T-helper 9 cell (primary cell): Measurements from ENCODE around the gene KCNH6.

Experiments used
- DNase-seq: peaks from one replicate; pipeline ENCODE4 v3.0.0-alpha.2; 2020

KCNH6 gene

GRCh38 chr17:63511331-63511730, 11.8 kb upstream of the KCNH6 start:
- no peak for DNase-seq

GRCh38 chr17:63512388-63512787, 10.8 kb upstream of the KCNH6 start:
- DNase-seq: no peak

- DNase-seq: no peak
Measured at GRCh38 chr17:63512896-63513644, 10.1 kb upstream of the KCNH6 start.

GRCh38 chr17:63514477-63514876, 8.7 kb upstream of the KCNH6 start:
- DNase-seq: no peak

GRCh38 chr17:63514974-63515373, 8.2 kb upstream of the KCNH6 start:
- DNase-seq: no peak

- no peak for DNase-seq
Measured at GRCh38 chr17:63515426-63515825, 7.7 kb upstream of the KCNH6 start.

- no peak for DNase-seq
Measured at GRCh38 chr17:63516910-63517824, 6.0 kb upstream of the KCNH6 start.

GRCh38 chr17:63517825-63518534, 5.2 kb upstream of the KCNH6 start:
- DNase-seq: no peak

GRCh38 chr17:63519116-63519881, 3.9 kb upstream of the KCNH6 start:
- no peak for DNase-seq

- DNase-seq: no peak
Measured at GRCh38 chr17:63519972-63520882, 2.9 kb upstream of the KCNH6 start.

GRCh38 chr17:63524051-63524450, 893 bp downstream of the KCNH6 start:
- DNase-seq: no peak

GRCh38 chr17:63525190-63525946, 2.2 kb downstream of the KCNH6 start:
- DNase-seq: no peak

- DNase-seq: no peak
Measured at GRCh38 chr17:63526861-63527260, 3.7 kb downstream of the KCNH6 start.

- DNase-seq: no peak
Measured at GRCh38 chr17:63528183-63528582, 5.0 kb downstream of the KCNH6 start.

- DNase-seq: no peak
Measured at GRCh38 chr17:63529711-63530556, 6.8 kb downstream of the KCNH6 start.

GRCh38 chr17:63530557-63531021, 7.4 kb downstream of the KCNH6 start:
- no peak for DNase-seq

- DNase-seq: no peak
Measured at GRCh38 chr17:63531022-63531965, 8.1 kb downstream of the KCNH6 start.

GRCh38 chr17:63533433-63534077, 10.4 kb downstream of the KCNH6 start:
- no peak for DNase-seq
